ENCODE data around the gene SPATA31E1. TPM values are rescaled to one million over a fixed set of nuclear protein-coding genes. Genes with fewer than 3 reads are reported as not detected.
"Not testable (repeated sequence)": the region's sequence is repeated elsewhere in the genome, so short reads cannot be mapped to it uniquely, and the experiment has no call there.

The SPATA31E1 gene
- polyA plus RNA-seq, 1 experiment = not detected

GRCh38 chr9:87892956-87893355, 10.3 kb downstream of the SPATA31E1 start:
- H3K27me3 ChIP-seq (ENCODE audit: control insufficient read depth, insufficient read depth, low read length) = no peaks in the 10 kb centered on the region
- H3K4me3 ChIP-seq (ENCODE audit: low read depth, low read length) = no peak overlapping the region
- CTCF ChIA-PET = no interaction called here
- no peak for DNase-seq (ENCODE audit: low read depth)
- TF ChIP-seq, protein P1, sequence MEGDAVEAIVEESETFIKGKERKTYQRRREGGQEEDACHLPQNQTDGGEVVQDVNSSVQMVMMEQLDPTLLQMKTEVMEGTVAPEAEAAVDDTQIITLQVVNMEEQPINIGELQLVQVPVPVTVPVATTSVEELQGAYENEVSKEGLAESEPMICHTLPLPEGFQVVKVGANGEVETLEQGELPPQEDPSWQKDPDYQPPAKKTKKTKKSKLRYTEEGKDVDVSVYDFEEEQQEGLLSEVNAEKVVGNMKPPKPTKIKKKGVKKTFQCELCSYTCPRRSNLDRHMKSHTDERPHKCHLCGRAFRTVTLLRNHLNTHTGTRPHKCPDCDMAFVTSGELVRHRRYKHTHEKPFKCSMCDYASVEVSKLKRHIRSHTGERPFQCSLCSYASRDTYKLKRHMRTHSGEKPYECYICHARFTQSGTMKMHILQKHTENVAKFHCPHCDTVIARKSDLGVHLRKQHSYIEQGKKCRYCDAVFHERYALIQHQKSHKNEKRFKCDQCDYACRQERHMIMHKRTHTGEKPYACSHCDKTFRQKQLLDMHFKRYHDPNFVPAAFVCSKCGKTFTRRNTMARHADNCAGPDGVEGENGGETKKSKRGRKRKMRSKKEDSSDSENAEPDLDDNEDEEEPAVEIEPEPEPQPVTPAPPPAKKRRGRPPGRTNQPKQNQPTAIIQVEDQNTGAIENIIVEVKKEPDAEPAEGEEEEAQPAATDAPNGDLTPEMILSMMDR (IDR thresholded peaks at IDR 0.05; ENCODE audit: insufficient read depth, low read depth, low read length) = no peak
- no peaks in the 10 kb centered on the region for H3K36me3 ChIP-seq (ENCODE audit: control insufficient read depth, insufficient read depth, low read length)
- POLR2A ChIA-PET = no interaction called here

DNA sequence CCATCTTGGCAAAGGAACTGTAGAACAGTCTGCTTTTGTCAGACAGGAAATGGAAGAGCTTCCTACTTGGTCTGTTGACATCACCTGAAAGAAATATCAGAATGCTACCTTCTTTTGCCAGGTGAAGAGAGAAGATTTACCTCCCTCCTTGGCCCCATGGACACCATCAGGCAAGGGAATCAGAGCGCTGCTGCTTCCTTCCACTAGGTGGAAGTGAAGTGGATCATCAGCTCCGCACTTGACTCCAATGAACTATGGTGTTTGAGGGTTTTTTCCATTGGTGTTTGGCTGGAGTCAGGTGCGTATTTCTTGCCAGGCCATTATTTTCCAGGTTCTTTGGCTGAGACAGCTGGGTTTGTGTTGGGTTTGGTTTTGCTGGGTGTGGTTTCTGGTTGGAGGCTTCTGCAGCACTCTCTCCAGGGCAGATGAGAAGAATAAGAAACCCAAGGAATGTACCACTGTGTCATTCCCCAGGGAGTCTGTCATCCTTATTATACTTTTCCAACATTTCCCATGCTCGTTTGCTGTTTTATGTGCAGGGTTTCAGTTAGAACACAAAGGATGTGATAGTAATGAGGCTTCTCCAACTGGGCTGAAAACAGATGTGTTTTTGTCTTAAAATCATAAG, 12.4 kb downstream of the SPATA31E1 start:
- CTCF ChIA-PET = interaction anchor here (0.9 to 1.2 kb wide), 3 partner anchors 9 to 16 kb away, joined by 3 read pairs; partner anchors contain the start of gene SPATA31E1
- POLR2A ChIA-PET = no interaction called here
- TF ChIP-seq, protein P1 (IDR thresholded peaks at IDR 0.05; ENCODE audit: insufficient read depth, low read depth, low read length) = no peak
- Histone ChIP-seq H3K27me3 (ENCODE audit: control insufficient read depth, insufficient read depth, low read length) (no peaks in the 10 kb centered on the region), H3K36me3 (ENCODE audit: control insufficient read depth, insufficient read depth, low read length) (no peaks in the 10 kb centered on the region), H3K4me3 (ENCODE audit: low read depth, low read length) (no peak overlapping the region)
- no peak for DNase-seq (ENCODE audit: low read depth)

- POLR2A ChIA-PET = no interaction called here
Measured at GRCh38 chr9:87896891-87897290, 14.2 kb downstream of the SPATA31E1 start.

DNA sequence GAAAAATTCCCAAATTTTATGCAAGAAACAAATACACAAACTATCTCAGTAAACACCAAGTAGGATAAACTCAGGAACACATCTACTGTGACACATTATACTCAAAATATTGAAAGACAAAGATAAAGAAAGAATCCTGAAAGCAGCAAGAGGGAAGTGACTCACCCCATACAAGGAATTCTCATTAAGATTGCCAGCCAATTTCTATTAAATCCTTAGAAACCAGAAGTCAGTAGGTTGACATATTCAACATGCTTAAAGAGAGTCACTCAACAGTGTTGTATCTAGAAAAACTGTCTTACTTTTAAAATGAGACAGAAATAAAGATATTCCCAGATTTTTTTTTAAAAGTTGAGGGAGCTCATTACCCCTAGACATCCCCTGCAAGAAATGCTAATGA, 15.5 kb downstream of the SPATA31E1 start:
- no peaks in the 10 kb centered on the region for H3K36me3 ChIP-seq (ENCODE audit: control insufficient read depth, insufficient read depth, low read length)
- no peak overlapping the region for H3K4me3 ChIP-seq (ENCODE audit: low read depth, low read length)
- CTCF ChIA-PET = no interaction called here
- DNase-seq (ENCODE audit: low read depth) = no peak
- TF ChIP-seq, protein P1 (IDR thresholded peaks at IDR 0.05; ENCODE audit: insufficient read depth, low read depth, low read length) = no peak
- POLR2A ChIA-PET = no interaction called here
- no peaks in the 10 kb centered on the region for H3K27me3 ChIP-seq (ENCODE audit: control insufficient read depth, insufficient read depth, low read length)

More at GRCh38 chr9:87896891-87897290, 14.2 kb downstream of the SPATA31E1 start:
- no peaks in the 10 kb centered on the region for H3K36me3 ChIP-seq (ENCODE audit: control insufficient read depth, insufficient read depth, low read length)
- TF ChIP-seq, protein P1 (IDR thresholded peaks at IDR 0.05; ENCODE audit: insufficient read depth, low read depth, low read length) = no peak
- no peaks in the 10 kb centered on the region for H3K27me3 ChIP-seq (ENCODE audit: control insufficient read depth, insufficient read depth, low read length)
- no peak overlapping the region for H3K4me3 ChIP-seq (ENCODE audit: low read depth, low read length)
- CTCF ChIA-PET = no interaction called here
- DNase-seq (ENCODE audit: low read depth) = no peak

GRCh38 chr9:87902371-87902770, 19.7 kb downstream of the SPATA31E1 start:
- POLR2A ChIA-PET; DNase-seq (ENCODE audit: low read depth); CTCF ChIA-PET; H3K27me3 ChIP-seq (ENCODE audit: control insufficient read depth, insufficient read depth, low read length); H3K36me3 ChIP-seq (ENCODE audit: control insufficient read depth, insufficient read depth, low read length); H3K4me3 ChIP-seq (ENCODE audit: low read depth, low read length): not testable (repeated sequence)

All from BJ (cell line).